Tibial artery (tissue), 4 donors: ENCODE measurements around the gene PYGB.

Experiments used
- DNase-seq, 2 donors: peaks; one replicate each; pipeline ENCODE4 v3.0.0-alpha.2; 2019
- H3K27ac ChIP-seq, 2 donors: fragments of 200-600 bp; sonication (generic) in 1 of 2; 1 replicate in 1 of 2; 2 replicates in 1 of 2; pipeline ENCODE4 v1.5.1; 2018 to 2019; ENCODE audit warnings: mild to moderate bottlenecking in 1 of 2
- H3K27me3 ChIP-seq, 2 donors: fragments of 200-600 bp; sonication (generic) in 1 of 2; one replicate each; pipeline versions ENCODE4 v1.5.1 to v1.6.0; 2016 to 2019
- H3K36me3 ChIP-seq, 3 donors: fragments of 200-600 bp; sonication (generic) in 2 of 3; one replicate each; pipeline ENCODE4 v1.5.1; 2016 to 2019; ENCODE audit warnings: mild to moderate bottlenecking in 2 of 3
- H3K4me1 ChIP-seq, 4 donors: fragments of 200-600 bp; sonication (generic) in 2 of 4; 1 replicate in 3 of 4; 2 replicates in 1 of 4; pipeline ENCODE4 v1.5.1; 2016 to 2019
- H3K4me3 ChIP-seq, 2 donors: fragments of 200-600 bp; sonication (generic) in 1 of 2; 1 replicate in 1 of 2; 2 replicates in 1 of 2; pipeline ENCODE4 v1.5.1; 2018 to 2019; ENCODE audit warnings: mild to moderate bottlenecking in 2 of 2
- H3K9me3 ChIP-seq, 3 donors: fragments of 200-600 bp; sonication (generic) in 1 of 3; one replicate each; pipeline ENCODE4 v1.5.1; 2016 to 2019
- CTCF ChIP-seq, 2 experiments: fragments of 200-600 bp in 1 of 2; fragments of 450-650 bp in 1 of 2; IDR thresholded peaks; one replicate each; pipeline ENCODE4 v1.5.1; 2017 to 2019; ENCODE audit warnings: antibody characterized with exemption in 2 of 2, mild to moderate bottlenecking in 1 of 2, moderate library complexity in 1 of 2
- intact Hi-C: fragments of 100-400 bp; cut with DNase I; formaldehyde crosslinking; loops from one replicate; pipeline ENCODE4 v1.15.0; 2023; ENCODE audit warnings: low total_unique reads

The PYGB gene

GRCh38 chr20:25273046-25273445, 25.2 kb downstream of the PYGB start:
- Histone ChIP-seq H3K9me3 (no peaks in the 10 kb centered on the region), H3K27ac (peak overlapping the region in 1 of 2 donors; percentile 15), H3K36me3 (peaks cover 83 to 93% (median 91%) of the 10 kb centered on the region in 3 donors), H3K27me3 (no peaks in the 10 kb centered on the region), H3K4me3 (no peak overlapping the region), H3K4me1 (peaks cover 0 to 7% (median 3%) of the 10 kb centered on the region in 4 donors)
- peak; percentile 10 to 42 for DNase-seq
- intact Hi-C loops, result no loop called here
- no peak for TF ChIP-seq CTCF (IDR thresholded peaks at IDR 0.05)

- peaks cover 0 to 7% (median 3%) of the 10 kb centered on the region in 4 donors for H3K4me1 ChIP-seq
- no peaks in the 10 kb centered on the region for H3K9me3 ChIP-seq
- peaks cover 87 to 100% (median 98%) of the 10 kb centered on the region in 3 donors for H3K36me3 ChIP-seq
- peak; percentile 19 to 65 for DNase-seq
- H3K27ac ChIP-seq, result no peak overlapping the region
- TF ChIP-seq CTCF (IDR thresholded peaks at IDR 0.05), result no peak
- H3K27me3 ChIP-seq, result no peaks in the 10 kb centered on the region
- H3K4me3 ChIP-seq, result no peak overlapping the region
- intact Hi-C loops, result no loop called here
Observed at GRCh38 chr20:25273541-25274358, 25.9 kb downstream of the PYGB start.

GRCh38 chr20:25274481-25274880, 26.6 kb downstream of the PYGB start:
- peak; percentile 18 to 58 for DNase-seq
- no peak for TF ChIP-seq CTCF (IDR thresholded peaks at IDR 0.05)
- Histone ChIP-seq H3K4me1 (peaks cover 0 to 7% (median 3%) of the 10 kb centered on the region in 4 donors), H3K36me3 (peaks cover 87 to 100% (median 100%) of the 10 kb centered on the region in 3 donors), H3K4me3 (no peak overlapping the region), H3K27me3 (no peaks in the 10 kb centered on the region), H3K9me3 (no peaks in the 10 kb centered on the region), H3K27ac (no peak overlapping the region)
- intact Hi-C loops, result no loop called here

- no peaks in the 10 kb centered on the region for H3K9me3 ChIP-seq
- peaks cover 0 to 9% (median 4%) of the 10 kb centered on the region in 4 donors for H3K4me1 ChIP-seq
- H3K27ac ChIP-seq, result no peak overlapping the region
- no peaks in the 10 kb centered on the region for H3K27me3 ChIP-seq
- peaks cover 90 to 100% (median 99%) of the 10 kb centered on the region in 3 donors for H3K36me3 ChIP-seq
- intact Hi-C loops, result no loop called here
- peak; percentile 15 to 53 for DNase-seq
- no peak overlapping the region for H3K4me3 ChIP-seq
- TF ChIP-seq CTCF (IDR thresholded peaks at IDR 0.05), result no peak
Observed at GRCh38 chr20:25274891-25275812, 27.3 kb downstream of the PYGB start.

GRCh38 chr20:25275813-25276532, 28.1 kb downstream of the PYGB start:
- H3K9me3 ChIP-seq, result no peaks in the 10 kb centered on the region
- H3K4me1 ChIP-seq, result peaks cover 0 to 9% (median 4%) of the 10 kb centered on the region in 4 donors
- DNase-seq, result peak in 1 of 2 donors; percentile 52
- no peak overlapping the region for H3K27ac ChIP-seq
- intact Hi-C loops, result no loop called here
- H3K36me3 ChIP-seq, result peaks cover 91 to 100% (median 99%) of the 10 kb centered on the region in 3 donors
- TF ChIP-seq CTCF (IDR thresholded peaks at IDR 0.05), result no peak
- H3K4me3 ChIP-seq, result no peak overlapping the region
- H3K27me3 ChIP-seq, result no peaks in the 10 kb centered on the region
